Measurements from ENCODE around the gene TMEM94. TPM values are rescaled to one million over a fixed set of nuclear protein-coding genes. Genes with fewer than 3 reads are reported as not detected.
"Not testable (repeated sequence)": the region's sequence is repeated elsewhere in the genome, so short reads cannot be mapped to it uniquely, and the experiment has no call there.

Gene TMEM94
- total RNA-seq, 1 donor from 2014 or later: 17.2 TPM

- DNase-seq (ENCODE audit: low read depth in 2 of 2): no peak
These were observed 20.5 kb downstream of the TMEM94 start for GRCh38 chr17:75476752-75477489.

- DNase-seq (ENCODE audit: low read depth in 2 of 2): not testable (repeated sequence)
These were observed 21.0 kb downstream of the TMEM94 start for GRCh38 chr17:75477490-75477862.

- no peak for DNase-seq (ENCODE audit: low read depth in 2 of 2)
These were observed 22.1 kb downstream of the TMEM94 start for GRCh38 chr17:75478508-75478907.

- no peak for DNase-seq (ENCODE audit: low read depth in 2 of 2)
These were observed 23.8 kb downstream of the TMEM94 start for GRCh38 chr17:75480281-75480680.

- DNase-seq (ENCODE audit: low read depth in 2 of 2): no peak
These were observed 25.0 kb downstream of the TMEM94 start for GRCh38 chr17:75481194-75482068.

GRCh38 chr17:75482098-75482942, 25.9 kb downstream of the TMEM94 start:
- no peak for DNase-seq (ENCODE audit: low read depth in 2 of 2)

GRCh38 chr17:75485688-75486087, 29.3 kb downstream of the TMEM94 start:
- no peak for DNase-seq (ENCODE audit: low read depth in 2 of 2)

- DNase-seq (ENCODE audit: low read depth in 2 of 2): no peak
These were observed 29.7 kb downstream of the TMEM94 start for GRCh38 chr17:75486151-75486550.

- DNase-seq (ENCODE audit: low read depth in 2 of 2): no peak
These were observed 30.5 kb downstream of the TMEM94 start for GRCh38 chr17:75486951-75487350.

GRCh38 chr17:75487351-75488070, 31.1 kb downstream of the TMEM94 start:
- DNase-seq (ENCODE audit: low read depth in 2 of 2): peak; percentile 61 to 62

- no peak for DNase-seq (ENCODE audit: low read depth in 2 of 2)
These were observed 32.5 kb downstream of the TMEM94 start for GRCh38 chr17:75488693-75489510.

GRCh38 chr17:75489511-75489955, 33.1 kb downstream of the TMEM94 start:
- DNase-seq (ENCODE audit: low read depth in 2 of 2): no peak

GRCh38 chr17:75490173-75490743, 33.8 kb downstream of the TMEM94 start:
- no peak for DNase-seq (ENCODE audit: low read depth in 2 of 2)

GRCh38 chr17:75490953-75491649, 34.7 kb downstream of the TMEM94 start:
- no peak for DNase-seq (ENCODE audit: low read depth in 2 of 2)

- DNase-seq (ENCODE audit: low read depth in 2 of 2): no peak
These were observed 35.2 kb downstream of the TMEM94 start for GRCh38 chr17:75491680-75492079.

GRCh38 chr17:75492555-75493168, 36.2 kb downstream of the TMEM94 start:
- DNase-seq (ENCODE audit: low read depth in 2 of 2): no peak

- DNase-seq (ENCODE audit: low read depth in 2 of 2): no peak
These were observed 37.2 kb downstream of the TMEM94 start for GRCh38 chr17:75493476-75494129.

- DNase-seq (ENCODE audit: low read depth in 2 of 2): no peak
These were observed 38.0 kb downstream of the TMEM94 start for GRCh38 chr17:75494326-75494877.
